Rectal smooth muscle tissue (tissue), 1 donor: ENCODE results near the gene TSC2.

Experiments used
- H3K27ac ChIP-seq: one replicate; pipeline ENCODE4 v1.7.0; 2013; ENCODE audit warnings: low read depth, low read length, inconsistent platforms
- H3K27me3 ChIP-seq: one replicate; pipeline ENCODE4 v1.7.0; 2013; ENCODE audit warnings: low read length; ENCODE audit not compliant: control insufficient read depth, insufficient read depth
- H3K36me3 ChIP-seq: one replicate; pipeline ENCODE4 v1.7.0; 2013; ENCODE audit warnings: low read length; ENCODE audit not compliant: control insufficient read depth, insufficient read depth
- H3K4me1 ChIP-seq: one replicate; pipeline ENCODE4 v1.7.0; 2013; ENCODE audit warnings: low read length; ENCODE audit not compliant: control insufficient read depth, insufficient read depth
- H3K4me3 ChIP-seq: one replicate; pipeline ENCODE4 v1.7.0; 2013; ENCODE audit warnings: low read length
- H3K9ac ChIP-seq: one replicate; pipeline ENCODE4 v1.7.0; 2013; ENCODE audit warnings: low read length

The TSC2 gene

GRCh38 chr16:2043667-2044451, 3.9 kb upstream of the TSC2 start:
- H3K27me3 ChIP-seq, result no peaks in the 10 kb centered on the region
- no peak overlapping the region for H3K27ac ChIP-seq
- no peak overlapping the region for H3K4me3 ChIP-seq
- H3K9ac ChIP-seq, result no peak overlapping the region
- H3K4me1 ChIP-seq, result peaks cover 12% of the 10 kb centered on the region
- no peaks in the 10 kb centered on the region for H3K36me3 ChIP-seq

GRCh38 chr16:2044541-2044940, 3.2 kb upstream of the TSC2 start:
- H3K4me1 ChIP-seq, result peaks cover 6% of the 10 kb centered on the region
- H3K4me3 ChIP-seq, result no peak overlapping the region
- H3K9ac ChIP-seq, result no peak overlapping the region
- no peaks in the 10 kb centered on the region for H3K27me3 ChIP-seq
- H3K27ac ChIP-seq, result no peak overlapping the region
- H3K36me3 ChIP-seq, result peaks cover 2% of the 10 kb centered on the region

- Histone ChIP-seq H3K9ac (no peak overlapping the region), H3K4me3 (no peak overlapping the region), H3K27me3 (no peaks in the 10 kb centered on the region), H3K27ac (peak overlapping the region; percentile 56), H3K36me3 (peaks cover 3% of the 10 kb centered on the region), H3K4me1 (peaks cover 6% of the 10 kb centered on the region)
Observed at GRCh38 chr16:2045965-2046892, 1.6 kb upstream of the TSC2 start.

GRCh38 chr16:2046893-2047329, 874 bp upstream of the TSC2 start:
- Histone ChIP-seq H3K36me3 (peaks cover 7% of the 10 kb centered on the region), H3K27ac (peak overlapping the region; percentile 56), H3K9ac (peak overlapping the region; percentile 41)

GRCh38 chr16:2048116-2048543, 345 bp downstream of the TSC2 start:
- Histone ChIP-seq H3K4me1 (peaks cover 6% of the 10 kb centered on the region), H3K36me3 (peaks cover 12% of the 10 kb centered on the region), H3K9ac (peak overlapping the region; percentile 87), H3K4me3 (peak overlapping the region; percentile 96), H3K27me3 (no peaks in the 10 kb centered on the region), H3K27ac (peak overlapping the region; percentile 56)

More at GRCh38 chr16:2046893-2047329, 874 bp upstream of the TSC2 start:
- H3K4me1 ChIP-seq, result peaks cover 6% of the 10 kb centered on the region
- no peaks in the 10 kb centered on the region for H3K27me3 ChIP-seq
- H3K4me3 ChIP-seq, result peak overlapping the region; percentile 96

- Histone ChIP-seq H3K9ac (no peak overlapping the region), H3K36me3 (peaks cover 33% of the 10 kb centered on the region), H3K4me1 (peaks cover 6% of the 10 kb centered on the region), H3K4me3 (no peak overlapping the region), H3K27me3 (no peaks in the 10 kb centered on the region), H3K27ac (no peak overlapping the region)
Observed at GRCh38 chr16:2053211-2053610, 5.4 kb downstream of the TSC2 start.

- Histone ChIP-seq H3K4me3 (no peak overlapping the region), H3K27ac (no peak overlapping the region), H3K9ac (no peak overlapping the region), H3K36me3 (peaks cover 35% of the 10 kb centered on the region), H3K27me3 (no peaks in the 10 kb centered on the region), H3K4me1 (no peaks in the 10 kb centered on the region)
Observed at GRCh38 chr16:2053897-2054296, 6.1 kb downstream of the TSC2 start.

- peaks cover 33% of the 10 kb centered on the region for H3K36me3 ChIP-seq
- H3K27ac ChIP-seq, result no peak overlapping the region
- no peak overlapping the region for H3K9ac ChIP-seq
- H3K4me1 ChIP-seq, result no peaks in the 10 kb centered on the region
- no peaks in the 10 kb centered on the region for H3K27me3 ChIP-seq
- peak overlapping the region; percentile 15 for H3K4me3 ChIP-seq
Observed at GRCh38 chr16:2054543-2055245, 6.9 kb downstream of the TSC2 start.

- Histone ChIP-seq H3K27ac (no peak overlapping the region), H3K4me3 (no peak overlapping the region), H3K27me3 (no peaks in the 10 kb centered on the region), H3K36me3 (peaks cover 37% of the 10 kb centered on the region), H3K9ac (no peak overlapping the region), H3K4me1 (no peaks in the 10 kb centered on the region)
Observed at GRCh38 chr16:2056077-2056476, 8.3 kb downstream of the TSC2 start.

GRCh38 chr16:2056681-2057407, 9.1 kb downstream of the TSC2 start:
- H3K36me3 ChIP-seq, result peaks cover 32% of the 10 kb centered on the region

GRCh38 chr16:2057438-2057837, 9.7 kb downstream of the TSC2 start:
- no peak overlapping the region for H3K9ac ChIP-seq
- H3K4me1 ChIP-seq, result no peaks in the 10 kb centered on the region
- H3K27ac ChIP-seq, result no peak overlapping the region
- no peaks in the 10 kb centered on the region for H3K27me3 ChIP-seq
- H3K4me3 ChIP-seq, result no peak overlapping the region
- peaks cover 33% of the 10 kb centered on the region for H3K36me3 ChIP-seq

More at GRCh38 chr16:2056681-2057407, 9.1 kb downstream of the TSC2 start:
- H3K27ac ChIP-seq, result no peak overlapping the region
- H3K4me3 ChIP-seq, result no peak overlapping the region
- no peaks in the 10 kb centered on the region for H3K4me1 ChIP-seq
- no peak overlapping the region for H3K9ac ChIP-seq
- no peaks in the 10 kb centered on the region for H3K27me3 ChIP-seq
